Measurements from ENCODE around the gene TBC1D22A. TPM values are rescaled to one million over a fixed set of nuclear protein-coding genes. Genes with fewer than 3 reads are reported as not detected.

Gene TBC1D22A
- total RNA-seq, 1 donor from 2014 or later: 87.8 TPM

- no peaks in the 10 kb centered on the region for H3K27me3 ChIP-seq
- H3K9me3 ChIP-seq: no peaks in the 10 kb centered on the region
- H3K36me3 ChIP-seq: no peaks in the 10 kb centered on the region
- peak overlapping the region; percentile 96 to 97 for H3K27ac ChIP-seq
- intact Hi-C loops (cut with DNase I): no loop called here
- H3K4me3 ChIP-seq: no peak overlapping the region
- H3K4me1 ChIP-seq: peaks cover 18 to 20% of the 10 kb centered on the region in 2 donors
- DNase-seq (ENCODE audit: low spot score in 2 of 2): no peak
- no peak for TF ChIP-seq CTCF (IDR thresholded peaks at IDR 0.05)
Measured at GRCh38 chr22:46752286-46752987, 10.0 kb upstream of the TBC1D22A start.

- Histone ChIP-seq H3K9me3 (no peaks in the 10 kb centered on the region), H3K36me3 (no peaks in the 10 kb centered on the region), H3K4me1 (peaks cover 18 to 20% of the 10 kb centered on the region in 2 donors), H3K4me3 (no peak overlapping the region), H3K27ac (peak overlapping the region; percentile 96 to 97), H3K27me3 (no peaks in the 10 kb centered on the region)
- no peak for DNase-seq (ENCODE audit: low spot score in 2 of 2)
- TF ChIP-seq CTCF (IDR thresholded peaks at IDR 0.05): no peak
- intact Hi-C loops (cut with DNase I): no loop called here
Measured at GRCh38 chr22:46752988-46753310, 9.5 kb upstream of the TBC1D22A start.

- Histone ChIP-seq H3K36me3 (no peaks in the 10 kb centered on the region), H3K27me3 (no peaks in the 10 kb centered on the region), H3K4me3 (no peak overlapping the region), H3K4me1 (peaks cover 18 to 20% of the 10 kb centered on the region in 2 donors), H3K27ac (peak overlapping the region; percentile 96 to 97), H3K9me3 (no peaks in the 10 kb centered on the region)
- intact Hi-C loops (cut with DNase I): no loop called here
- no peak for TF ChIP-seq CTCF (IDR thresholded peaks at IDR 0.05)
- no peak for DNase-seq (ENCODE audit: low spot score in 2 of 2)
Measured at GRCh38 chr22:46753360-46753759, 9.1 kb upstream of the TBC1D22A start.

- Histone ChIP-seq H3K27me3 (no peaks in the 10 kb centered on the region), H3K27ac (peak overlapping the region; percentile 96 to 97), H3K36me3 (no peaks in the 10 kb centered on the region), H3K4me3 (peak overlapping the region in 1 of 2 donors; percentile 18), H3K9me3 (no peaks in the 10 kb centered on the region), H3K4me1 (peaks cover 18 to 20% of the 10 kb centered on the region in 2 donors)
- no peak for TF ChIP-seq CTCF (IDR thresholded peaks at IDR 0.05)
- intact Hi-C loops (cut with DNase I): loop anchor here (1.0 kb wide), 2 partner anchors 9 to 15 kb away; partner anchors contain the start of genes CERK and TBC1D22A
- DNase-seq (ENCODE audit: low spot score in 2 of 2): no peak
Measured at GRCh38 chr22:46753761-46754109, 8.7 kb upstream of the TBC1D22A start.

GRCh38 chr22:46754110-46754799 lies 8.2 kb upstream of the TBC1D22A start:
- intact Hi-C loops (cut with DNase I): loop anchor here (1.0 kb wide), 2 partner anchors 8 to 16 kb away; partner anchors contain the start of genes CERK and TBC1D22A
- Histone ChIP-seq H3K4me3 (peak overlapping the region; percentile 18 to 32), H3K9me3 (no peaks in the 10 kb centered on the region), H3K27me3 (no peaks in the 10 kb centered on the region), H3K27ac (peak overlapping the region; percentile 96 to 97), H3K4me1 (peaks cover 18 to 20% of the 10 kb centered on the region in 2 donors), H3K36me3 (no peaks in the 10 kb centered on the region)
- TF ChIP-seq CTCF (IDR thresholded peaks at IDR 0.05): no peak
- peak; percentile 91 to 99 for DNase-seq (ENCODE audit: low spot score in 2 of 2)

Measured in ascending aorta (tissue), 2 donors.